GM15510 (cell line): ENCODE data around the gene LRRFIP1.

Source experiments
- POLR2A ChIP-seq: IDR thresholded peaks from 3 replicates; pipeline ENCODE4 v1.6.1; 2011; ENCODE audit warnings: borderline replicate concordance; ENCODE audit not compliant: insufficient read length; ENCODE audit errors: extremely low read depth

LRRFIP1 gene, protein sequence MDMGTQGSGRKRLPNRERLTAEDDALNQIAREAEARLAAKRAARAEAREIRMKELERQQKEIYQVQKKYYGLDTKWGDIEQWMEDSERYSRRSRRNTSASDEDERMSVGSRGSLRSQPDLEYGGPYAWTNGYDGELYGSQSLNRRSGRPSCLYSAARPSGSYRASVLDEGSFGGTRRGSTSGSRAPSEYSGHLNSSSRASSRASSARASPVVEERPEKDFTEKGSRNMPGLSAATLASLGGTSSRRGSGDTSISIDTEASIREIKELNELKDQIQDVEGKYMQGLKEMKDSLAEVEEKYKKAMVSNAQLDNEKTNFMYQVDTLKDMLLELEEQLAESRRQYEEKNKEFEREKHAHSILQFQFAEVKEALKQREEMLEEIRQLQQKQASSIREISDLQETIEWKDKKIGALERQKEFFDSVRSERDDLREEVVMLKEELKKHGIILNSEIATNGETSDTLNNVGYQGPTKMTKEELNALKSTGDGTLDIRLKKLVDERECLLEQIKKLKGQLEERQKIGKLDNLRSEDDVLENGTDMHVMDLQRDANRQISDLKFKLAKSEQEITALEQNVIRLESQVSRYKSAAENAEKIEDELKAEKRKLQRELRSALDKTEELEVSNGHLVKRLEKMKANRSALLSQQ

DNA sequence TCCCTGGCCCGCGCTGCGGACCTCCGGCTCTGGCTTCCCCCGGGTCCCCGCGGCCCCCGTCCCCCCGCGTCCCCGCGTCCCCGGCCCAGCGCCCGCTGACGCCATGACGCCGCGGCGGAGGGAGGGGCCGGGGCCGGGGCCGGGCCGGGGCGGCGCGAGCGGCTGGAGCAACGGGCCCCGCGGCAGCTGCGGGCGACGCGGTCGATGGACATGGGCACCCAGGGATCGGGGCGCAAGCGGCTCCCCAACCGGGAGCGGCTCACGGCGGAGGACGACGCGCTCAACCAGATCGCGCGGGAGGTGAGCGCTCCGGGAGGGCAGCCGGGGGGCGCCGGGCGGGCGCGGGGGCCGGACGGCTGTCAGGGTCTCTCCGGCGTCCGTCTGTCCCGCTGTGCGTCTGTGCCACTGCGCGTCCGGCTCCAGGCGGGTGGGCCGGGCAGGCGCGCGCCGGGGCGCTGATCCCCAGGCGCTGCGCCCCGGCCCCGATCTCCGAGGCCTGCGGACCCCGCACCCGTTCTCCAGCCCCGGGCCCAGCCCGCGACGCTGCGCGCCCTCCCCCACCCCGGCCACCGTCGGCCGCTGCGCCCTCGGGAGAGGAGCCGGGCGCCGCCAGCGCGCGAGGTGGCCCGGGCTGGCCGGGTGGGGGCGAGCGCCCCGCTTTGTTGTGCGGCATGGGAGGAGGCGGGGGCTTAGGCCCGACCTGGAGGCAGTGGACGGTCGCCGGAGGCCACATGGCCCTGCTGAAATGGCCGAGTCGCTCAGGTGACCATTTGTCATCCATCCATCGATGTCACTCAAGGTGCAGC, at the start of gene LRRFIP1:
Gene LRRFIP1, plus strand, starts transcription at position 147 of the 806 bp plus-strand sequence. Its CDS starts 58 bp downstream, at position 205.
- no peak for TF ChIP-seq POLR2A

DNA sequence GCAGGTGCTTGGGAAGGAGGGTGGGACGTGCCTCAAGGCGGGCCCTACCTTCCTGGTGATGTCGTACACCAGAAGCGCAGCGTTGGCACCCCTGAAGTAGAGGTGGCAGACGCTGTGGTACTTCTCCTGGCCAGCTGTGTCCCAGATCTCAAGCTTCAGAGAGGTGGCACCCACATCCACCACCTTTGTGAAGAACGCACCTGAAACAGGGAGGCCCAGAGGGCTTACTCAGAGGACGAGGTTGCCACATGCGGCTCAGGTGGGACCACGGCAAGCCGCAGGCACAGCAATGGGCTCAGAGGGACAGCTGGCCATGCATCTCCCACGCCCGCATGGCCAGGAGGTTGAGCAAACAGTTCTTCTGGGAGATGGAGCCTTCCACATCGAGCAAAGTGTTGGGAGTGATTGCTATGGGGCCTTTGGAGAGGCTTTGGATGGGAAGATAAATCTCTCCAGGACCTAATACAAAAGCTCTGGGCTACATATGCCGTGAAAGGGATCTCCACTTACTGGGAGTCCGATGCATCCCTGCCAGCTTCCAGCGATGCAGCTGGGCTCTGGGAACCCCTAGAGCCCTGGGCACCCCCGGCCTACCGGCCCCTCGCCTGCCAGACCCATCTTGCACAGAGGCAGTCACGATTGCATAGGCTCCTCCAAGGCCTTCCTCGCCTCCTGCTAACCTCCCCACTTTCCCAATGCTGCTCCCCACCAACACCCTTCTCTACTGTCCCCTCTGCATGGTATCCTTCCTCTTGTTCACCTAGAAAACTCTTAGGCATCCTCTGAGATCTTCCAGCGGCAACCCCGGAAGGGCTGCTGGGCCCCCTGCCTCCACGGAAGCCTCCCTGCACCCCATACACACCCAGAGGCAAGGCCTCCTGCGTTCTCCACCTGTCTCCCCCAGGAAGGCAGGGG, 49.2 kb upstream of the LRRFIP1 start:
- no peak for TF ChIP-seq POLR2A

DNA sequence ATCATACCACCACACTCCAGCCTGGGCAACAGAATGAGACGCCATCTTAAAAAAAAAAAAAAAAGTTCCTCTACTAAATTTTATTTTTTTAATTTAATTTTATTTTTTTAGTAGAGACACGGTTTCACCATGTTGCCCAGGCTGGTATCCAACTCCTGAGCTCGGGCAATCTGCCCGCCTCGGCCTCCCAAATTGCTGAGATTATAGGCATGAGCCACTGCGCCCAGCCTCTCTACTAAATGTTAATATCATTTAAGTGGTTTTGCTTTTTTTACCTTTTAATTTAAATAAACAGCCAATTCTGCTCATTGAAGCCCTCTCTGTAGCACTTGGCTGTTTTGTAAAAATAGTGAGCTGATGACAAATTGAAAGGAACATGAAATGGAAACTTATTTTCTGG, 46.1 kb upstream of the LRRFIP1 start:
- no peak for TF ChIP-seq POLR2A

DNA sequence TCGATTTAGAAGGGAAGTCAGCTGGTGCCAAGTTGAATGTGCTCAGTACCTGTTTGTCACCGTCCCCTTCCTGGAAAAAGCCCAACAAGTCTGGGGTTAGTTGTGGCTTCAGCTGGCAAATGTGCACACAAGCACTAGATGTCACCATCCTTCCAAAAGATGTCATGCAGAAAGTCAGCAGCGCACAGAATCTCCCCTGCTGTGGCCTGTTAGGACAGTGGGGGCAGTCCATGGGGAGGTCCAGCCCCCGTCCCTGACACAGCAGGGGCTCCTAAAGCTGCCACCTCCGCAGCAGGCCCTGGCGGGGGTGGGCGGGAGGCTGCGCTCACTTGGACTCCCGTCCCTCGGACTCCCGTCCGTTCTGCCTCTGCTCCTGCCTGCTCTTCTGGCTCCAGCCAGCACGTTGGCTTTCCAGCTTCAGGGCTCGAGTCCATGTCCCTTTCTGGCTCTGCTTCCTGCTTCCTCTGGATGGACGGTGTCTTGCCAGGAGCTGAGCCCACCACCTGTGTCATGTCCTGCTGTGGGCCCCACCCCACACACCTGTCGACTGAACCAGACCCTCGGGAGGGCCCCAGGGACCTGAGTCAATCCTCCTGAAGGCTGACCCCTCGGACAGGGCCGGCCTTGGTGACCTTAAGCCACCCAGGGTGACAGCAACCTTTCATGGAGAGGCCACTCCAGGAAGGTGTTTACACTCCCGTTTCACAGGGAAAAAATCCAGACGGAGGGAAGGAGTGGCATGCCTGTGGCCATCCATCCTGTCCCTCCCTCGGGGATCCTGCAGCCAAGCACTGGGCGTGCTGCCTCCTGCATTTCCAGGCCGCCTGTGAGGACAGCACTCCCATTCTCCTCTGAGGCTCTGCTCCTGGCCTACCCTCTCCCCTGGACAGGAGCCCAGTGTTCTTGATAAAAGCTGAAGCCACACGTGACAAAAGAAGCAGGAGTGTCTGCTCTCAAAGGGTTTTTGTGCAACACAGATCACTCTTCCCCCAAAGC, 45.3 kb upstream of the LRRFIP1 start:
- TF ChIP-seq POLR2A: no peak

DNA sequence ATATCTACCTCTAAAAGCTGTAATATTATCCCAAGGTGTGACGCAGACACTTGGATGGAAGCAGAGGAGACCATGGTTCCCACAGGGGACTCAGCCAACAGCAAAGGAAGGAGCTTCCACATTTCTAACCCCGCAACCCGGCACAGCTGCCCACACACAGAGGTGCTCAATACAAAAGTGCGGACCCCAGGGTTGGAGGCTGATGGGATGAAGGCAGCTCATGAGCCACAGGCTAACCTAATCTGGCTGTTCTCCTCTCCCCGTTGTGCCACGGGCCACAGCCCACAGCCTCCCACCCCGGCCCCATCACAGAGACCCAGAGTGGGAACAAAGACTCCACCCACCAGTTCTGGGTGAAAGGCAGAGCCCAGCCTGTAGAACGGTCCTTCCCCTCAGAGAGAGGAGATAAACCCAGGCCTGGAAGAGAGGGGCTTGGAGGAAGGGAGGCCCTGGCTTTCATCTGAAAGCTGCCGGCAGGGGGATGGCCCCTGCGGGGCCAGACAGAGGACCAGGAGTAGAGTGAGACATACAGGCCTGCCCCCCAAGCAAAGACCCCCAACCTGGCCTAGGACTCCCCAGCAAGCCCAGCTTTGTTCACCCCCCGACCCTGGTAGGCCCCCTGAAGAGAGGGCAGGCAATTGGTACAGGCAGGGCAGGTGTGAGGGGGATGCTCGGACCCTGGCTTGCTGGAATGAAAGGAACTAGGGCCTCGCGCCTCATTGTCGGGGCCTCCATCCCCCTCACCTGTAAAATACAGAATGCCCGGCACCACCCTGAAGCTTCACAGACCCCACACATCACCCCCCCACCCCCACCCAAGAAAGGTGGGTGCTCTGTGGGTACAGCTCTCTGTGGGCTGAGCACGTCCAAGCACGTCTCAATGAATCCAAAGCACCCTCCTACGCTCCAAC, 43.7 kb upstream of the LRRFIP1 start:
- no peak for TF ChIP-seq POLR2A

DNA sequence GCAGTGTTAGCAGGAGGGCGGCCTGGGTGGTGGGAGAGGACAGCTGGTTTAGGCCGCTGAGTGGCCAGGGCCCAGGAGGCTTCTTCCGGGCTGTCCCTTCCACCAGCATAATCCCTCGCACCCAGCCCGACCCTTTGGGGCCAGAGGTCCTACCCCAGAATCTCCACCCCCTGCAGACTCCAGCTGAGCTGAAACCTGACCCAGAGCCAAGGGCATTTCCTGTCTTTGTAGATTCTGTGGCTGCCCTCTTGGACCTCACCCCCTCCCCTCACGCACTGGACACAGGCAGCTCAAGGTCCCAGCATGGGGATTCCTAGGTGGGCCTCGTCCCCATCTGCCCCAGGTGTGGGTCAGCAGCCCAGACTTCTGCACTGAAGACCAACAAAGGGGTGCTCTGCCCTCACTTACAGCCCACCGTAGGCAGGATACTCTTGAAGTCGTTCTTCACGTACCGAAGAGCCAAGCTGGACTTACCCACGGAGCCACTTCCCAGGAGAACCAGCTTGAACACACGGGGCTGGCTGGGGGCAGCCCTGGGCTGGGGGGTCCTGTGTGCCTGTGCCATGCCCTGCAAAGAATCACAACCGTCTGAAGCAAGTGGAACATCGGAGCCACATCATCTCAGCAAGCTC, 41.7 kb upstream of the LRRFIP1 start:
- TF ChIP-seq POLR2A: no peak

DNA sequence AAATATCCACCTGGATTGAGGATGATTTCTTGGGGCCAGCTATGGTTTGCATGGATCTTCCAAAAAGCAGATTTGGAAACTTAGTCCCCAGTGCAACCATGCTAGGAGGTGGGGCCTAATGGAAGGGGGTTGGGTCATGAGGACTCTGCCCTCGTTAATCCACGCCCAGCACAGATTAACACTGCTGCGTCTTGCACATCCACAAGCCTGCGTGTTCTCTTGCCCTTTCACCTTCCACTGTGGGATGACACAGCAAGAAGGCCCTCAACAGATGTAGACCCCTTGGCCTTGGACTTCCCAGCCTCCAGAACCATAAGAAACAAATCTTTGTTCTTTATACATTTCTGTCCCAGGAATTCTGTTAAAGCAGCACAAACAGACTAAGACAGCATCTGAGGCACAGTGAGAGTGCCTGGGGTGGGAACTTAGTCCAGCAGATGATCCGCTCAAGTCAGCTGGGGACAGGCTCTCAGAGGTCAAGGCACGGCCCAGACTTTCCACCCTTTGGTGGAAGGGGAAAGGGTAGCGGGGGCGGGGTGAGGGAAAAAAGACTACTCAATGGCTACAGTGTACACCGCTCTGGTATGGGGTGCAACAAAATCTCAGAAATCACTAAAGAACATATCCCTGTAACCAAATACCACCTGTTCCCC, 39.2 kb upstream of the LRRFIP1 start:
- no peak for TF ChIP-seq POLR2A

DNA sequence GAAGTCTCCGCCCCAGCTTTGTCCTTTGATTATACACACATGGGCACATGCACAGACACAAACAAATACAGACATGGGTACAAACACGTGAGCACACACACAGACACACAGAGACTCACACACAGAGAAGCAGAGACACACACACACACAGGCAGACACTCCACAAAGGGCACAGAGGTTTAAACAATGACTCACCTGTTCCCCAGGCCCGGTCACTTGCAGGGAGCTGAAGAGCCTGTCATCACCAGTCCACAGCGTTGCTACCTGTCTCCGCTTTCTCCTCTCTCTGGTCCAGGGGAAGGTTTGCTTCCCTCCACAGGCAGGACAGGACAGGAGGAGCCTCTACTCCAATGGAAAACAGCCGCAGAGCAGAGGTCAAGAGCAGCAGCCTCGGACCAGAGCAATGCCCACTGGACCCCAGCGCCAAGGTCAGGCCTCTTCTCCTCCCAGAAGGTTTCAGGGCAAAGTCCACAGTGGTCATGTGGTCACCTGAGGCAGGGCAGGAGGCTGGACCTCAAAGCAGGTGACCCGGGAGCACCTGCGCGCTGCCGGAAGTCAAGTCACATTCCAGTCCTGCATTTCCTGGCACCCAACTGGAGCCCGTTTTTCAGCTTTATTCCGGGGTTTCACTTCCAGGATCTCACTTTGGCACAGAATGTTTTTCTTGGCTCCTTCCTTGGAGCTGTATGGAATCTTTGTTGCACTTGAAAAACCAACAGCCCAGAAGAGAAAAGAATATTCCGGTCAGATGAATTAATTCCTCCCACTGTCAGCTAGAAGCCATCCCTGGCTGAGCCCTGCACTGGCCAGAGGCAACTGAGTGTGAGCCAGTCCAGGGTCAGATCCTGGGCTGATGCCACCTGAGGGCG, 36.9 kb upstream of the LRRFIP1 start, which contains the start of gene RAB17:
Gene RAB17, minus strand, starts transcription at position 463 of the 869 bp plus-strand sequence. CDS start 4,580 bp downstream, outside the sequence.
- TF ChIP-seq POLR2A: no peak

DNA sequence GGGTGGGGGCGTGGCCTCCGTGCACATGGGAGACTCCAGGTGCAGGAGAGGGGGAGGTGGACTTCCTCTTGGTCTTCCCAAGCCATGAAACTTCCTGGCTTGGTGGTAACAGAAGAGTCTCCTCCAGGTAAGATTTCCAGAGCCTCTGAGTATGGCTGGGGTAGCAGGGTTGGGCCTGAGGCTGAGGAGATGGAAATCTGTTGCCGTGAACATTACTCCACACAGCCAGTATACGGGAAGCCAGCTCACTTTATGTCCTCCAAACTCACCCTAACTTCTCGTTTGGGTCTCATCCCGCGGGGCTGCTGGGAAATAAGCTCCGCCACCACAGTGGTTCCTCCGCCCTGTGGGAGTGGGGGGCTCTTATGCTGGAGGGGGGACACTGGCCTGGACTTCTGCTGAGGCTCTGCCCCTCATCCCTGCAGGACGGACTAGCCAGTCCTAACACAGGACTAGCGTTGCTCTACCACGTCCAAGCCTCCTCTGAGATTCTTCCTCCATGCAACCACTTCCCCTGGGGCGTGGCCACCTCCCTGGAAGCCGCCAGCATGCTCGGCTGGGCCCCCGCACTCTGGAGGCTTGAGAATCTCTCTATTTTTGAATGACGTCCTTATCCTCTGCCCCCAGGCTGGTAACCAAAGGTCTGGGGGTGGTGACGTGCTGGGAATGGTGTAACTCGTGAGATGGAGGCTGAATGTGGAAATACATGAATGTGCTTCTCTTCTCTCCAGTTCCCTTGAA, 36.1 kb upstream of the LRRFIP1 start:
- TF ChIP-seq POLR2A: no peak
